Stimulated activated CD4-positive, alpha-beta T cell treated with anti-CD3 and anti-CD28 coated beads, Interleukin-4, amount 100 ng/mL, for 4 hours (primary cell): ENCODE measurements around the gene SPOCK3.
"Not testable (repeated sequence)": the region's sequence is repeated elsewhere in the genome, so short reads cannot be mapped to it uniquely, and the experiment has no call there.

Source experiments
- DNase-seq, 2 experiments: peaks; one replicate each; pipeline ENCODE4 v3.0.0-alpha.2; 2020

Gene SPOCK3

DNA sequence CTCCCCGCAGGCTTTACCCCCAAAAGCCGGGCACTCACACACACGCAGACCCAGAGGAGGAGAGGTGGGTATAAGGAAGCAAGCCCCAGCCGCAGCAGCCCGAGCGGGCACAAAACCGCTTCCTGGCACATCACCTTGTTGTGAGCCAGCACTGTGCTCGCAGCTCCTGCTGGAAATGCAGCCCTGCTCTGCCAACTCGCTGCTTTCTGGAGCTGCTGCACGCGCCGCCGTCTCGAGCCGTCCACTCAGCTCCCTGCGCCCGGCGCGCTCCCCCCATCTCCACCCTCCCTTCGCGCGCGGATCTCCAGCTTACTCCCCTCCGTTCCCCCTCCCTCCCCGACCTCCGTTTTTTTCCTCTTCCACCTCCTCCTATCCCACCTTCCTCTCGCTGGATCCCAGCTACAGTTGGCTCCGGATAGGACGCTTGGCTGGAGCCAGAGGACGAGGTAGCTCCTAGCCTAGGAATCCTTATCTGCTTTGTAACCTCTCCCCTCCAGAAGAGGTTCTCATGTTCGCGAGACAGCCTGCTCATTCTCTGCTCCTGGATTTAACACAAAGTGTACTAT is at the start of gene SPOCK3:
TSS of gene SPOCK3 (minus strand) at position 179 of the 566 bp plus-strand sequence.
- no peak for DNase-seq

- DNase-seq: no peak
These were observed 48.0 kb upstream of the SPOCK3 start for GRCh38 chr4:167282171-167282864.

GRCh38 chr4:167281545-167281944 is 47.3 kb upstream of the SPOCK3 start:
- not testable (repeated sequence) for DNase-seq

- no peak for DNase-seq
These were observed 40.1 kb upstream of the SPOCK3 start for GRCh38 chr4:167274351-167274750.

GRCh38 chr4:167265231-167265630 is 30.9 kb upstream of the SPOCK3 start:
- DNase-seq: no peak

DNA sequence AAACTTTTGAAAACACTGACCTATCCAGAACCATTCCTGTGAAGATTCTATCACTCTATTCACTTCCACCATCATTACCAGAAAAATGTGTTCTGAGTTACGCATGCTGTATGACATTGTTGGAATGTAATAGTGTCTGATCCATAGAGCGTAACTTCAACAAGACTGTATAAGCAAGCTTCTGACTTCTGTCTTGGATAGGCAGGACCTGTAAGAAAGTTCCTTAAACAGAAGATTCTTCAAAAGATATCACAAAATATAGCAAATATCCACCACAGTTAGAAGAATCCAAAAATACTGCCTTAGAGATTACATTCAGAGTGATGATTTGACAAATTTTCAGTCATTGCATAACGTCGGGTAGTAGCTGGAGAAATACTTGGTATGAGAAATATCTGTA is 14.0 kb upstream of the SPOCK3 start:
- no peak for DNase-seq

DNA sequence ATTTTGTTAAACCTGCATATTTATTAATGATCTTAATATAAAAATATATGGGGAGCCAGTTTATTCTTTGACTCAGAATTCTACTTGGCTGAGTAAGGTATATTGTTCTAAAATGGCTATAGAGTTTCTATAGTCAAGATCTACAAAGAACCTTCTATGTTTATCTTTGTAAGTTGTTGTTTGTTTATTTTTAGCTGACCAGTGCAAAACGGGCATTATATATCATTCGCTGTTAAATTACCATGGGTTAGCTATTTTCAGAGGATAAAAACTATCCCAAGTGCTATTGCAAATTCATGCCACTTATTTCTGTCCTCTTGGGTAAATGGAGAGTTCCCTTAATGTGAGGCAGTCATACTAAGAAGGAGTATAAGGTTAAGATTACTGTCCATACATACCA is 5.3 kb upstream of the SPOCK3 start:
- no peak for DNase-seq

GRCh38 chr4:167238226-167238625 is 3.9 kb upstream of the SPOCK3 start:
- DNase-seq: no peak

GRCh38 chr4:167233685-167234315 is 494 bp downstream of the SPOCK3 start:
- no peak for DNase-seq

GRCh38 chr4:167232805-167233684 is 1.2 kb downstream of the SPOCK3 start:
- no peak for DNase-seq

DNA sequence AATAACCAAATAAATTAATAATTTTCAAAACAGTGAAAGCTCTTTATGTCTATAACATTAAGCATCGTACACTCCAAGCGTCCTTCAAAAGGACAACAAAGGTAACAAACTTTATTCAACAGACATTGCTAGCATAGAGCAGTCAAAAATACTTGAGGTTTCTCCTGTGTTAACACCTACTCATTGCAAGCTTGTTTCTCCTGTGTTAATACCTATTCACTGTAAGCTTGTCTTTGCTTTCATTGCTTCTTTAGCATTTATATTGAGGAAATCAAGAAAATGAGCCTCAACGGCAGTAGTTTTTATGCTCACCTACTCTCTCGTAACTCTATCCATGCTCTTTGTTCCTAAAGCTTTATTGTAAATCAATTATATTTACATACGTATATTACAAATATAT is 3.5 kb downstream of the SPOCK3 start:
- DNase-seq: no peak

GRCh38 chr4:167222099-167222498 is 12.2 kb downstream of the SPOCK3 start:
- DNase-seq: no peak

GRCh38 chr4:167221084-167221483 is 13.2 kb downstream of the SPOCK3 start:
- DNase-seq: no peak

DNA sequence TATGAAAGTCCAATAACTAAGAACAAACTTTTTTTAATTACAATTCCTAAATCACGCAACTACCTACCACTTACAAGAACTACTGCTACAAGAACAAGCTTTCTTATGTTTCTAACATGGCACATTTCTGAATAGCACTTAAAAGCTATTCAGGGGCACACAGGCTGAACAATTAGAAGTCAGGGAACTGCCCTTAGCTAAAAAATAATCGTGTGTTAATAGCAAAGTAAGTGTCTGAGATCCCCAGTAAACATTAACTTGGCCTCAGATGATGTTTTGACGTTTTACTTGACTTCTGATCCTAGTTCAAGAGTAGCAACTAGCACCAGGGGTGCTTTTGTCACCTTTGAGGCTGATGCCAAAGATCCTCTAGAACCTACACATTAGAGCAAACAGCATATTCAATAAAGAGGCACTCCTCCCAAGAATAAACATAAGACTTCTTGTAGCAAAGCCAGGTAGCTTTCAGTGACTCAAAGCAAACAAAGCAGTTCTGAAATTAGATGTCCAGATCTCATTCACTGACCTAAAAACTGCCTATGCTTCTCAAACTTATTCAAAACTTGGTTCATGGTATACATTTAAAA is 16.2 kb downstream of the SPOCK3 start:
- DNase-seq: no peak

- DNase-seq: no peak
These were observed 17.5 kb downstream of the SPOCK3 start for GRCh38 chr4:167216783-167217182.

DNA sequence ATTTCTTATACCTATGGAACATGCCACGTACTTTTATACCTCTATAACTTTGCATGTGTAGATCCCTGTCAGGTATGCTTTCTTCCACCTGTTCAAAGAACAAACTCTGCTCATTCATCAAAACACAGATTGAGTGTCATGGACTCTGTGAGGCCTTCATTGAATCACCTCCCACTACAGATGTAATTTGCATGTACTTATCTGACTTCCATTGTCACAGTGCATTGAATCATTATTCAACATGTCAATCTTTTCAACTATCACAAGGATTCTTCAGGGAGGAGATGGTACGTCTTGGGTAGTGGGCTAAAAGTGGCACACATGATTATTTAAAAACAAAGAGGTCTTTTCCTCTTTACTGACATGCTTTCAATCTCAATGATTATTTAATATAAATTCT is 24.1 kb downstream of the SPOCK3 start:
- no peak for DNase-seq

DNA sequence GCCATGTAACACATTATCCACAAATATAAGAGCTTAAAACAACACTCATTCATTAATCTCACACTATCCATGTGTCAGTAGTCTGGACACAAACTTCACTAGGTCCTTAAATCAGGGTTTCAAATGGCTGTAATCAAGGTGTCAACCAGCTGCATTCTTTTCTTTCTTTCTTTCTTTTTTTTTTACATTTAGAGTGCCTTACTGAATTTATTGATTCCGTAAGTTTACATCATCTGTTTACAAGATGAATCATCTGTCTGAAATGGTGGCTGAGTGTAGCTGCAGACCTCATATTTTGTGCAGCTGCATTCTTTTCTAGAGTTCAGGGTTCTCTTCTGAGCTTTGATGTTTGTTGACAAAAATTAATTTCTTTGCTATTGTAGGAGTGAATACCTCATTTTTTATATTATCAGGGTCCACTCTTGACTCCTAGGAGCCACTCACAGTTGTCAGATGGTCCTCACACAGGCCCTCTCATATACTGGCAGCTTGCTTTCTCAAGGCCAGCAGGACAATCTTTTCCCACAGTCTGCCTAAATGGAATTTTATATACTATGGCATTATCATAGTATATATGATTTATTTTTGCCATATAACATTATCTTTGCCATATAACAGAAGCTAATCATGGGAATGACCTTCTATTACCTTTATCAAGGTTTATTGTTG is 37.8 kb downstream of the SPOCK3 start:
- DNase-seq: no peak

DNA sequence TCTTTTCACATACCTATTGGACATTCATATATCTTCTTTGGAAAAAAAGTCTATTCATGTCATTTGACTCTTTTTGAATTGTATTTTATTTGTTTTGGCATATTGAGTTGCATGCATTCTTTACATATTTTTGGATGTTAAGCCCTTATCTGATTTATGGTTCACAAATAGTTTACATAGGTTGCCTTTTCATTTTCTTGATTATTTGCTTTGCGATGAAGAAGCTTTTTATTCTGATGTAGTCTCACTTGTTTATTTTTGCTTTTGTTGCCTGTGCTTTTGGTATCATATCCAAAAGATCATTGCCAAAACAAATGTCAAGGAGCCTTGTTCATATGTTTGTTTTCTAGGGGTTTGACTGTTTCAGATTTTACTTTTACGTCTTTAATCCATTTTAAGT is 43.9 kb downstream of the SPOCK3 start:
- DNase-seq: no peak

- DNase-seq: no peak
These were observed 48.8 kb downstream of the SPOCK3 start for GRCh38 chr4:167185465-167185864.

DNA sequence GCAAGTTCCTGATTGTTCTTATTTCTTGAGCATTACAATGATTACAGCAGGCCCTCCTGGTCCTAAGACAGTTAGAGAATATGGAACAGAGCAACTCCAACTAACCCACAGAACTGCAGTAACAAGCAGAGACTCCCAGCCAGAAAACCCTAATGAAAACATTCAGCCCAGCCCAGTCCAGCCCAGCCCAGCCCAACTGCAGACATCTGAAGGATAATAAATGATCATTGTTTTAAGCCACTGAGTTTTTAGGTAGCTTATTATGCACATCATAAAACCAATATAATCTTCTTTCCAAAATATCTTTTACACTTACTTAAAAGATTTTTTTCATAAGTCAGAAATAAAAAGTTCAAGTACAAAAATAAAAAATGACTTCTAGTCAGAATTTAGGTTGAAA is 51.3 kb downstream of the SPOCK3 start:
- DNase-seq: no peak

GRCh38 chr4:167177925-167178324 is 56.4 kb downstream of the SPOCK3 start:
- no peak for DNase-seq

DNA sequence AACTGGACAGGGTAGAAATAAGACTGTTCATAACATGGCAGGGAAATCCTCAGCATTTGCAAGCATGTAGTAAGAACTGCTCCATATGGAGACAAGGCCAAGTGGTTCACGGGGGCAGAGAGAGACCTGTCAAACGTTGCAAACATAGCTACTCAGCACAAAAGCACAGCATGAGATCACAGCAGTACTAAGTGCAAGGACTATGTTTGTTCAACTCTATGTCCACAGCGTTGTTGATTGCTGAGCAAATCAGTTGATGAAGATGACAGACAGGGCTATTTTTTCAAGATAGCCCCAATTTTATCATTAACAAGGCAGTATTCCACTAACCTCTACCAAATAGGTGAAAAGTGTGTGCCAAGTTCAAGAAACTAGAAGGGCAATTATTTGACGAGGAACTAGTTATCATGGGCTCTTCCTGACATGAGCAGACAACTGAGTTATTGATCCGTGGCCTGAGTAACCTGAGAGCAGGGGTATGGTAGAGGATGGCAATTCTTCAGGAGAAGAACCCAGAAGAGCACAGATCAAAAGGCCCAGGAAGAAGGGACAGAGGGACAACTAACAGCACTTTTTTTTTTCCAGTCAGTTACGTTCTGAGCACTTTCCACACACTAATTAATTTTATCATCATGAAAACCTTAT is 57.4 kb downstream of the SPOCK3 start:
- no peak for DNase-seq
